Astrocyte of the spinal cord (primary cell): ENCODE measurements around the gene WFDC10A.

Experiments used
- DNase-seq: peaks from one replicate; pipeline ENCODE4 v3.0.0; 2011; ENCODE audit warnings: low read depth, low spot score
- H3K4me3 ChIP-seq: 2 replicates; pipeline ENCODE4 v1.5.1; 2011; ENCODE audit warnings: low read depth, mild to moderate bottlenecking, low read length, moderate library complexity
- in situ Hi-C: cut with HindIII; loops from 2 replicates; pipeline ENCODE4 v1.10.0; 2017; ENCODE audit warnings: low sequenced_read_pairs
- TF ChIP-seq, protein P1 (sequence below): IDR thresholded peaks from 2 replicates; pipeline ENCODE4 v1.5.1; 2012; ENCODE audit warnings: low read depth, mild to moderate bottlenecking, low read length, inconsistent platforms

Gene WFDC10A

GRCh38 chr20:45679650-45680049, 50.1 kb downstream of the WFDC10A start:
- no peak overlapping the region for H3K4me3 ChIP-seq
- in situ Hi-C loops, result no loop called here
- TF ChIP-seq, protein P1, sequence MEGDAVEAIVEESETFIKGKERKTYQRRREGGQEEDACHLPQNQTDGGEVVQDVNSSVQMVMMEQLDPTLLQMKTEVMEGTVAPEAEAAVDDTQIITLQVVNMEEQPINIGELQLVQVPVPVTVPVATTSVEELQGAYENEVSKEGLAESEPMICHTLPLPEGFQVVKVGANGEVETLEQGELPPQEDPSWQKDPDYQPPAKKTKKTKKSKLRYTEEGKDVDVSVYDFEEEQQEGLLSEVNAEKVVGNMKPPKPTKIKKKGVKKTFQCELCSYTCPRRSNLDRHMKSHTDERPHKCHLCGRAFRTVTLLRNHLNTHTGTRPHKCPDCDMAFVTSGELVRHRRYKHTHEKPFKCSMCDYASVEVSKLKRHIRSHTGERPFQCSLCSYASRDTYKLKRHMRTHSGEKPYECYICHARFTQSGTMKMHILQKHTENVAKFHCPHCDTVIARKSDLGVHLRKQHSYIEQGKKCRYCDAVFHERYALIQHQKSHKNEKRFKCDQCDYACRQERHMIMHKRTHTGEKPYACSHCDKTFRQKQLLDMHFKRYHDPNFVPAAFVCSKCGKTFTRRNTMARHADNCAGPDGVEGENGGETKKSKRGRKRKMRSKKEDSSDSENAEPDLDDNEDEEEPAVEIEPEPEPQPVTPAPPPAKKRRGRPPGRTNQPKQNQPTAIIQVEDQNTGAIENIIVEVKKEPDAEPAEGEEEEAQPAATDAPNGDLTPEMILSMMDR, result no peak
- DNase-seq, result no peak
